CD14-positive monocyte (primary cell): ENCODE data around the gene RBPJL. TPM values are rescaled to one million over a fixed set of nuclear protein-coding genes. Genes with fewer than 3 reads are reported as not detected.

Source experiments
- DNase-seq, 3 donors: peaks; one replicate each; pipeline ENCODE4 v3.0.0-alpha.2; 2011 to 2022
- H2AFZ ChIP-seq: 2 replicates; pipeline ENCODE4 v1.6.0; 2012; ENCODE audit warnings: mild to moderate bottlenecking, low read depth, low read length, inconsistent platforms; ENCODE audit not compliant: insufficient read depth, poor library complexity, severe bottlenecking
- H3K27ac ChIP-seq, 2 donors: 1 replicate in 1 of 2; 2 replicates in 1 of 2; pipeline ENCODE4 v1.5.1; 2012 to 2013; ENCODE audit warnings: low read length in 2 of 2, control low read depth in 1 of 2, inconsistent platforms in 1 of 2, low read depth in 1 of 2, mild to moderate bottlenecking in 1 of 2
- H3K27me3 ChIP-seq, 2 donors: one replicate each; pipeline versions ENCODE4 v1.6.0 to v1.6.1; 2011 to 2013; ENCODE audit warnings: low read length in 2 of 2; ENCODE audit not compliant: control insufficient read depth in 2 of 2, insufficient read depth in 2 of 2
- H3K36me3 ChIP-seq, 2 donors: replicated peaks in 1 of 2; 1 replicate in 1 of 2; 2 replicates in 1 of 2; pipeline versions ENCODE4 v1.5.1 to v1.6.1; 2012 to 2013; ENCODE audit warnings: low read length in 2 of 2, control low read depth in 1 of 2, inconsistent platforms in 1 of 2, mild to moderate bottlenecking in 1 of 2; ENCODE audit not compliant: insufficient read depth in 2 of 2, control insufficient read depth in 1 of 2
- H3K4me1 ChIP-seq, 2 donors: 1 replicate in 1 of 2; 2 replicates in 1 of 2; pipeline versions ENCODE4 v1.5.1 to v1.6.1; 2012 to 2013; ENCODE audit warnings: low read length in 2 of 2, control low read depth in 1 of 2, inconsistent platforms in 1 of 2, mild to moderate bottlenecking in 1 of 2, moderate library complexity in 1 of 2; ENCODE audit not compliant: insufficient read depth in 2 of 2, control insufficient read depth in 1 of 2
- H3K4me2 ChIP-seq: replicated peaks from 2 replicates; pipeline ENCODE3; 2012; ENCODE audit warnings: low read length, moderate library complexity, mild to moderate bottlenecking; ENCODE audit not compliant: poor library complexity, severe bottlenecking; ENCODE audit errors: extremely low read depth
- H3K4me3 ChIP-seq, 3 experiments: fragments of 200-600 bp in 1 of 3; sonication (generic) in 1 of 3; replicated peaks in 1 of 3; 1 replicate in 2 of 3; 2 replicates in 1 of 3; pipeline ENCODE4 v1.5.1; 2011 to 2013; ENCODE audit warnings: low read length in 3 of 3, mild to moderate bottlenecking in 3 of 3, control low read depth in 2 of 3, low read depth in 2 of 3, inconsistent platforms in 1 of 3, moderate library complexity in 1 of 3
- H3K79me2 ChIP-seq: 2 replicates; pipeline ENCODE4 v1.6.0; 2012; ENCODE audit warnings: mild to moderate bottlenecking, control low read depth, inconsistent platforms, low read length, moderate library complexity; ENCODE audit not compliant: insufficient read depth
- H3K9ac ChIP-seq: 2 replicates; pipeline ENCODE4 v1.6.0; 2017; ENCODE audit warnings: low read length, mild to moderate bottlenecking; ENCODE audit not compliant: insufficient read depth, poor library complexity, severe bottlenecking
- H3K9me3 ChIP-seq, 2 donors: replicated peaks in 1 of 2; 1 replicate in 1 of 2; 2 replicates in 1 of 2; pipeline versions ENCODE4 v1.5.1 to v1.6.1; 2012 to 2013; ENCODE audit warnings: low read length in 2 of 2, control low read depth in 1 of 2; ENCODE audit not compliant: control insufficient read depth in 1 of 2, insufficient read depth in 1 of 2
- H4K20me1 ChIP-seq: 2 replicates; pipeline ENCODE4 v1.6.0; 2012; ENCODE audit warnings: mild to moderate bottlenecking, low read length, control low read depth, moderate library complexity; ENCODE audit not compliant: insufficient read depth
- H3K27ac Mint-ChIP-seq, 7 donors: one replicate each; pipeline ENCODE4 v1.8.0; 2020; ENCODE audit warnings: mild to moderate bottlenecking in 7 of 7, mixed read lengths in 7 of 7, moderate library complexity in 6 of 7, inconsistent platforms in 2 of 7
- H3K27me3 Mint-ChIP-seq, 3 donors: one replicate each; pipeline ENCODE4 v1.8.0; 2021 to 2022; ENCODE audit warnings: low read depth in 3 of 3, mild to moderate bottlenecking in 3 of 3, mixed read lengths in 3 of 3, moderate library complexity in 3 of 3, inconsistent platforms in 1 of 3
- H3K36me3 Mint-ChIP-seq, 2 donors: one replicate each; pipeline ENCODE4 v1.8.0; 2020; ENCODE audit warnings: mixed read lengths in 2 of 2, inconsistent platforms in 1 of 2, mild to moderate bottlenecking in 1 of 2
- H3K4me1 Mint-ChIP-seq: one replicate; pipeline ENCODE4 v1.8.0; 2020; ENCODE audit warnings: mild to moderate bottlenecking, mixed read lengths
- H3K4me3 Mint-ChIP-seq, 2 donors: one replicate each; pipeline ENCODE4 v1.8.0; 2020; ENCODE audit warnings: mild to moderate bottlenecking in 2 of 2, mixed read lengths in 2 of 2, moderate library complexity in 1 of 2
- H3K9me3 Mint-ChIP-seq, 7 donors: one replicate each; pipeline ENCODE4 v1.8.0; 2020 to 2022; ENCODE audit warnings: mixed read lengths in 7 of 7, mild to moderate bottlenecking in 6 of 7, moderate library complexity in 6 of 7, inconsistent platforms in 2 of 7
- WGBS: methylation state at CpG from one replicate; pipeline ENCODE4 v1.1.5; 2013; ENCODE audit warnings: missing lambda C conversion rate; ENCODE audit not compliant: insufficient coverage; 5-methylcytosine and 5-hydroxymethylcytosine counted together
- intact Hi-C, 2 donors: fragments of 100-400 bp; cut with micrococcal nuclease; formaldehyde crosslinking; loops; one replicate each; pipeline versions ENCODE4 v1.15.0 to v1.15.1; 2023
- polyA plus RNA-seq, 3 donors: library from polyadenylated mRNA; depleted of rRNA in 1 of 3; unstranded in 2 of 3; stranded (reverse) in 1 of 3; fragments of 300-500 nt in 2 of 3; fragments of >200 nt in 1 of 3; fragmentation: Illumina TruSeq in 2 of 3; gene quantifications; 1 replicate in 2 of 3; 2 replicates in 1 of 3; pipeline ENCODE4 v1.2.3, GENCODE V29; 2012 to 2021
- TF ChIP-seq, protein P1 (sequence below): fragments of 200-600 bp; IDR thresholded peaks from one replicate; pipeline ENCODE4 v1.8.0; 2022; ENCODE audit warnings: antibody characterized with exemption, mild to moderate bottlenecking

RBPJL gene
- polyA plus RNA-seq, 3 donors, result not detected

DNA sequence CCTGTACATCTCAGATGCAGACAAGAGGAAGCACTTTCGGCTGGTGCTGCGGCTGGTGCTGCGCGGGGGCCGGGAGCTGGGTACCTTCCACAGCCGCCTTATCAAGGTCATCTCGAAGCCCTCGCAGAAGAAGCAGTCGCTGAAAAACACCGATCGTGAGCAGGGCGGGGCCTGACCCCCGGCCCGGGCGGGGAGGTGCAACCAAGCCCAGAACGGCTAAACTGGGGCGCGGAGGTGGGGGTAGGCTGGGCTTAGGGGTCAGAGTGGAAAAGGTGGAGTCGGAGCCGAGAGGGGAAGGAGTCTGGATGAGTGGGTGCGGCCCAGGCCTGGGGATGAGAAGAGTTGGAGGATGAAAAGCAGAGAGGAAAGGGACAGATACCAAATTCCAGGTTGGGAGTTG lies 5.6 kb downstream of the RBPJL start:
- Histone ChIP-seq H3K9ac (no peak overlapping the region), H2AFZ (no peak overlapping the region), H3K79me2 (no peaks in the 10 kb centered on the region), H3K9me3 (no peaks in the 10 kb centered on the region), H4K20me1 (no peaks in the 10 kb centered on the region), H3K27me3 (peaks cover 2 to 36% of the 10 kb centered on the region in 2 donors), H3K4me1 (peaks cover 3 to 7% of the 10 kb centered on the region in 2 donors), H3K4me3 (no peak overlapping the region), H3K4me2 (no peak overlapping the region), H3K27ac (no peak overlapping the region), H3K36me3 (no peaks in the 10 kb centered on the region)
- TF ChIP-seq, protein P1, sequence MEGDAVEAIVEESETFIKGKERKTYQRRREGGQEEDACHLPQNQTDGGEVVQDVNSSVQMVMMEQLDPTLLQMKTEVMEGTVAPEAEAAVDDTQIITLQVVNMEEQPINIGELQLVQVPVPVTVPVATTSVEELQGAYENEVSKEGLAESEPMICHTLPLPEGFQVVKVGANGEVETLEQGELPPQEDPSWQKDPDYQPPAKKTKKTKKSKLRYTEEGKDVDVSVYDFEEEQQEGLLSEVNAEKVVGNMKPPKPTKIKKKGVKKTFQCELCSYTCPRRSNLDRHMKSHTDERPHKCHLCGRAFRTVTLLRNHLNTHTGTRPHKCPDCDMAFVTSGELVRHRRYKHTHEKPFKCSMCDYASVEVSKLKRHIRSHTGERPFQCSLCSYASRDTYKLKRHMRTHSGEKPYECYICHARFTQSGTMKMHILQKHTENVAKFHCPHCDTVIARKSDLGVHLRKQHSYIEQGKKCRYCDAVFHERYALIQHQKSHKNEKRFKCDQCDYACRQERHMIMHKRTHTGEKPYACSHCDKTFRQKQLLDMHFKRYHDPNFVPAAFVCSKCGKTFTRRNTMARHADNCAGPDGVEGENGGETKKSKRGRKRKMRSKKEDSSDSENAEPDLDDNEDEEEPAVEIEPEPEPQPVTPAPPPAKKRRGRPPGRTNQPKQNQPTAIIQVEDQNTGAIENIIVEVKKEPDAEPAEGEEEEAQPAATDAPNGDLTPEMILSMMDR, result no peak
- H3K9me3 Mint-ChIP-seq, result peaks cover 0 to 9% (median 0%) of the 10 kb centered on the region in 7 donors
- peak overlapping the region in 1 of 7 donors; percentile 47 for H3K27ac Mint-ChIP-seq
- no peak for DNase-seq
- H3K4me3 Mint-ChIP-seq, result peak overlapping the region in 1 of 2 donors; percentile 10
- WGBS, result 69% methylated on average over 15 of the region's 21 CpGs
- peaks cover 46 to 70% (median 65%) of the 10 kb centered on the region in 3 donors for H3K27me3 Mint-ChIP-seq
- no peaks in the 10 kb centered on the region for H3K36me3 Mint-ChIP-seq
- H3K4me1 Mint-ChIP-seq, result peaks cover 13% of the 10 kb centered on the region
- intact Hi-C loops, result no loop called here

- no peak overlapping the region for H3K4me3 ChIP-seq
- no peak overlapping the region for H3K4me2 ChIP-seq
- Mint-ChIP-seq H3K36me3 (no peaks in the 10 kb centered on the region), H3K27me3 (peaks cover 43 to 70% (median 60%) of the 10 kb centered on the region in 3 donors), H3K9me3 (peaks cover 0 to 9% (median 0%) of the 10 kb centered on the region in 7 donors), H3K4me1 (peaks cover 13% of the 10 kb centered on the region), H3K4me3 (no peak overlapping the region), H3K27ac (peak overlapping the region in 1 of 7 donors; percentile 18)
- H3K27ac ChIP-seq, result no peak overlapping the region
- DNase-seq, result no peak
- TF ChIP-seq, protein P1, result no peak
- peaks cover 2 to 32% of the 10 kb centered on the region in 2 donors for H3K27me3 ChIP-seq
- intact Hi-C loops, result no loop called here
- 100% methylated on average over 2 of the region's 8 CpGs for WGBS
- no peaks in the 10 kb centered on the region for H3K79me2 ChIP-seq
- H3K9ac ChIP-seq, result no peak overlapping the region
- H3K36me3 ChIP-seq, result no peaks in the 10 kb centered on the region
- no peak overlapping the region for H2AFZ ChIP-seq
- no peaks in the 10 kb centered on the region for H3K9me3 ChIP-seq
- H3K4me1 ChIP-seq, result peaks cover 3 to 7% of the 10 kb centered on the region in 2 donors
- no peaks in the 10 kb centered on the region for H4K20me1 ChIP-seq
These were observed 6.5 kb downstream of the RBPJL start for GRCh38 chr20:45313065-45313695.
